Measurements from ENCODE around the gene PRDM16. TPM values are rescaled to one million over a fixed set of nuclear protein-coding genes. Genes with fewer than 3 reads are reported as not detected.

Gene PRDM16
- polyA plus RNA-seq, 1 donor from 2014 or later: 0.21 TPM

DNA sequence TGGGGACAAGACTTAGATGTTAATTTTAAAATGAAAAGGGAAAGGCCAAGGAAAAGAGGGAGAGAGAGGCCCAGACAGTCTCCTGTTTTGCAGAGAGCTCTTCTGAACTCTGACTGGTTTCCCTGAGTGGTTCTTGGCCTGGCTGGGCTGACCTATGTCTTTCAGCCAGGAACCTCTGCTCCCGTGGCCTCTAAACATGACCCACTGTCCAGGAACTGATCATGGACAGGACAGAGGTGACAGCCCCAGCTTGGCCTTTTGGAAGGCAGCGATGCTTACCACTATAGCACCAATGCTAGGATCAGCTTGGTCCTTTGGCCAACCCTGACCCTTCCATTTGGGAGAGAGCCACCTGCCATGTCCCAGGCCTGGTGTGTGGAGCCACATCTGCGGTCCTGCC is 55.2 kb downstream of the PRDM16 start:
- Histone ChIP-seq H3K9me3 (ENCODE audit: low read length) (no peaks in the 10 kb centered on the region), H3K36me3 (ENCODE audit: insufficient read depth, low read length) (no peaks in the 10 kb centered on the region), H4K20me1 (ENCODE audit: insufficient read depth) (no peaks in the 10 kb centered on the region), H3K79me2 (replicated peaks; ENCODE audit: insufficient read depth, low read length) (peaks cover 60% of the 10 kb centered on the region), H3K9me2 (ENCODE audit: insufficient read depth, low read length) (no peaks in the 10 kb centered on the region), H3K27ac (ENCODE audit: low read length) (no peak overlapping the region), H2AFZ (ENCODE audit: low read depth, low read length) (no peak overlapping the region), H3F3A (ENCODE audit: insufficient read depth, low read length, poor library complexity, severe bottlenecking) (no peaks in the 10 kb centered on the region), H3K27me3 (ENCODE audit: insufficient read depth, low read depth, low read length) (no peaks in the 10 kb centered on the region), H3K9ac (ENCODE audit: low read length) (no peak overlapping the region), H3K4me2 (ENCODE audit: low read length) (no peak overlapping the region), H3K4me3 (ENCODE audit: low read length) (no peak overlapping the region)
- no peak for TF ChIP-seq RAD21 (conservative IDR thresholded peaks at IDR 0.05)
- no peak for TF ChIP-seq EZH2 (IDR thresholded peaks at IDR 0.05; ENCODE audit: borderline replicate concordance, insufficient read depth, low read length, poor library complexity, severe bottlenecking)
- no peak for TF ChIP-seq TAF1 (IDR thresholded peaks at IDR 0.05; ENCODE audit: low read depth)
- no peak for TF ChIP-seq EP300 (conservative IDR thresholded peaks at IDR 0.05; ENCODE audit: poor library complexity, severe bottlenecking)
- TF ChIP-seq MXI1 (conservative IDR thresholded peaks at IDR 0.05; ENCODE audit: poor library complexity, severe bottlenecking): no peak
- TF ChIP-seq, protein P1, sequence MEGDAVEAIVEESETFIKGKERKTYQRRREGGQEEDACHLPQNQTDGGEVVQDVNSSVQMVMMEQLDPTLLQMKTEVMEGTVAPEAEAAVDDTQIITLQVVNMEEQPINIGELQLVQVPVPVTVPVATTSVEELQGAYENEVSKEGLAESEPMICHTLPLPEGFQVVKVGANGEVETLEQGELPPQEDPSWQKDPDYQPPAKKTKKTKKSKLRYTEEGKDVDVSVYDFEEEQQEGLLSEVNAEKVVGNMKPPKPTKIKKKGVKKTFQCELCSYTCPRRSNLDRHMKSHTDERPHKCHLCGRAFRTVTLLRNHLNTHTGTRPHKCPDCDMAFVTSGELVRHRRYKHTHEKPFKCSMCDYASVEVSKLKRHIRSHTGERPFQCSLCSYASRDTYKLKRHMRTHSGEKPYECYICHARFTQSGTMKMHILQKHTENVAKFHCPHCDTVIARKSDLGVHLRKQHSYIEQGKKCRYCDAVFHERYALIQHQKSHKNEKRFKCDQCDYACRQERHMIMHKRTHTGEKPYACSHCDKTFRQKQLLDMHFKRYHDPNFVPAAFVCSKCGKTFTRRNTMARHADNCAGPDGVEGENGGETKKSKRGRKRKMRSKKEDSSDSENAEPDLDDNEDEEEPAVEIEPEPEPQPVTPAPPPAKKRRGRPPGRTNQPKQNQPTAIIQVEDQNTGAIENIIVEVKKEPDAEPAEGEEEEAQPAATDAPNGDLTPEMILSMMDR (IDR thresholded peaks at IDR 0.05; ENCODE audit: poor library complexity, severe bottlenecking): no peak
- TF ChIP-seq POLR2AphosphoS5 (IDR thresholded peaks at IDR 0.05): no peak
- no peak for TF ChIP-seq SMC3 (conservative IDR thresholded peaks at IDR 0.05; ENCODE audit: poor library complexity)
- TF ChIP-seq, protein P2, sequence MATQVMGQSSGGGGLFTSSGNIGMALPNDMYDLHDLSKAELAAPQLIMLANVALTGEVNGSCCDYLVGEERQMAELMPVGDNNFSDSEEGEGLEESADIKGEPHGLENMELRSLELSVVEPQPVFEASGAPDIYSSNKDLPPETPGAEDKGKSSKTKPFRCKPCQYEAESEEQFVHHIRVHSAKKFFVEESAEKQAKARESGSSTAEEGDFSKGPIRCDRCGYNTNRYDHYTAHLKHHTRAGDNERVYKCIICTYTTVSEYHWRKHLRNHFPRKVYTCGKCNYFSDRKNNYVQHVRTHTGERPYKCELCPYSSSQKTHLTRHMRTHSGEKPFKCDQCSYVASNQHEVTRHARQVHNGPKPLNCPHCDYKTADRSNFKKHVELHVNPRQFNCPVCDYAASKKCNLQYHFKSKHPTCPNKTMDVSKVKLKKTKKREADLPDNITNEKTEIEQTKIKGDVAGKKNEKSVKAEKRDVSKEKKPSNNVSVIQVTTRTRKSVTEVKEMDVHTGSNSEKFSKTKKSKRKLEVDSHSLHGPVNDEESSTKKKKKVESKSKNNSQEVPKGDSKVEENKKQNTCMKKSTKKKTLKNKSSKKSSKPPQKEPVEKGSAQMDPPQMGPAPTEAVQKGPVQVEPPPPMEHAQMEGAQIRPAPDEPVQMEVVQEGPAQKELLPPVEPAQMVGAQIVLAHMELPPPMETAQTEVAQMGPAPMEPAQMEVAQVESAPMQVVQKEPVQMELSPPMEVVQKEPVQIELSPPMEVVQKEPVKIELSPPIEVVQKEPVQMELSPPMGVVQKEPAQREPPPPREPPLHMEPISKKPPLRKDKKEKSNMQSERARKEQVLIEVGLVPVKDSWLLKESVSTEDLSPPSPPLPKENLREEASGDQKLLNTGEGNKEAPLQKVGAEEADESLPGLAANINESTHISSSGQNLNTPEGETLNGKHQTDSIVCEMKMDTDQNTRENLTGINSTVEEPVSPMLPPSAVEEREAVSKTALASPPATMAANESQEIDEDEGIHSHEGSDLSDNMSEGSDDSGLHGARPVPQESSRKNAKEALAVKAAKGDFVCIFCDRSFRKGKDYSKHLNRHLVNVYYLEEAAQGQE (IDR thresholded peaks at IDR 0.05; ENCODE audit: borderline replicate concordance): no peak

DNA sequence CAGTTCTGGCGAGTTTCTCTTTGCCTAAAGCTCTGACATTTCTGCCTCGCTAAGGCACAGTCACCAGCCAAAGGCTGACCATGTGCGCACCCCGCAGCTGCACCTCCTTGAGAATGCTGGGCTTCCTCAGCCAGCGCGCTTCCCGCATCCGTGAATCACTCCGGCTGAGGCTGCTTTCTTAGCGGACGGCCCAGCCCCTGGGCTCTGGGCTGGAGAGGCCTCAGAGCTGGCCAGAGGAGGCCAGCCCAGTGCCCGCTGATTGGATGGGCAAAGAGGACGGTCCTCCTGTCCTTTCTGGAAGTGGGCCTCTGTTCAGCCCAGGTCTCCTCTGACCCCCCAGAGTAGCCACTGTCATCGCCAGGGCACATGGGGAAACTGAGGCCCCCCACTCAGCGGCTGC is 56.1 kb downstream of the PRDM16 start:
- Histone ChIP-seq H3K4me3 (ENCODE audit: low read length) (no peak overlapping the region), H3K27ac (ENCODE audit: low read length) (no peak overlapping the region), H3K9me3 (ENCODE audit: low read length) (no peaks in the 10 kb centered on the region), H3K36me3 (ENCODE audit: insufficient read depth, low read length) (no peaks in the 10 kb centered on the region), H4K20me1 (ENCODE audit: insufficient read depth) (no peaks in the 10 kb centered on the region), H3K27me3 (ENCODE audit: insufficient read depth, low read depth, low read length) (no peaks in the 10 kb centered on the region), H3K9me2 (ENCODE audit: insufficient read depth, low read length) (no peaks in the 10 kb centered on the region), H2AFZ (ENCODE audit: low read depth, low read length) (no peak overlapping the region), H3K79me2 (replicated peaks; ENCODE audit: insufficient read depth, low read length) (peaks cover 60% of the 10 kb centered on the region), H3K4me2 (ENCODE audit: low read length) (no peak overlapping the region), H3F3A (ENCODE audit: insufficient read depth, low read length, poor library complexity, severe bottlenecking) (no peaks in the 10 kb centered on the region), H3K9ac (ENCODE audit: low read length) (no peak overlapping the region)
- no peak for TF ChIP-seq SMC3 (conservative IDR thresholded peaks at IDR 0.05; ENCODE audit: poor library complexity)
- no peak for TF ChIP-seq EZH2 (IDR thresholded peaks at IDR 0.05; ENCODE audit: borderline replicate concordance, insufficient read depth, low read length, poor library complexity, severe bottlenecking)
- no peak for TF ChIP-seq MXI1 (conservative IDR thresholded peaks at IDR 0.05; ENCODE audit: poor library complexity, severe bottlenecking)

All from neural cell (in vitro differentiated cells).